Mesenchymal stem cell (in vitro differentiated cells and primary cell): Measurements from ENCODE around the gene TRIP6.

ENCODE experiments used
- DNase-seq: peaks from one replicate; pipeline ENCODE4 v3.0.0-alpha.2; 2013
- H2AFZ ChIP-seq: one replicate; pipeline ENCODE4 v1.6.1; 2013; ENCODE audit warnings: low read depth, mild to moderate bottlenecking, control low read depth, inconsistent platforms, low read length, moderate library complexity
- H2AK5ac ChIP-seq: 2 replicates; pipeline ENCODE4 v1.6.1; 2013; ENCODE audit warnings: low read length, moderate library complexity, mild to moderate bottlenecking, inconsistent platforms; ENCODE audit not compliant: severe bottlenecking
- H2BK120ac ChIP-seq: one replicate; pipeline ENCODE4 v1.6.1; 2013; ENCODE audit warnings: low read depth, mild to moderate bottlenecking, inconsistent platforms, low read length, moderate library complexity
- H2BK12ac ChIP-seq, 2 experiments: one replicate each; pipeline ENCODE4 v1.6.1; 2013; ENCODE audit warnings: inconsistent platforms in 2 of 2, low read length in 2 of 2, mild to moderate bottlenecking in 2 of 2, moderate library complexity in 2 of 2, control low read depth in 1 of 2
- H2BK15ac ChIP-seq: one replicate; pipeline ENCODE4 v1.6.1; 2013; ENCODE audit warnings: mild to moderate bottlenecking, low read depth, inconsistent platforms; ENCODE audit not compliant: poor library complexity, severe bottlenecking
- H2BK5ac ChIP-seq: 2 replicates; pipeline ENCODE4 v1.6.1; 2013; ENCODE audit warnings: low read depth, mild to moderate bottlenecking, low read length, control low read depth, inconsistent platforms; ENCODE audit not compliant: poor library complexity, severe bottlenecking
- H3K14ac ChIP-seq, 2 experiments: one replicate each; pipeline ENCODE4 v1.6.1; 2013; ENCODE audit warnings: inconsistent platforms in 2 of 2, low read length in 2 of 2, control low read depth in 1 of 2, mild to moderate bottlenecking in 1 of 2, moderate library complexity in 1 of 2
- H3K18ac ChIP-seq, 2 experiments: one replicate each; pipeline ENCODE4 v1.6.1; 2013; ENCODE audit warnings: inconsistent platforms in 2 of 2, low read length in 2 of 2, control low read depth in 1 of 2, low read depth in 1 of 2, mild to moderate bottlenecking in 1 of 2
- H3K23ac ChIP-seq, 2 experiments: one replicate each; pipeline ENCODE4 v1.6.1; 2013; ENCODE audit warnings: inconsistent platforms in 2 of 2, low read length in 2 of 2, mild to moderate bottlenecking in 2 of 2, moderate library complexity in 2 of 2, control low read depth in 1 of 2
- H3K27ac ChIP-seq: 2 replicates; pipeline ENCODE4 v1.5.1; 2013; ENCODE audit warnings: mild to moderate bottlenecking, moderate library complexity, low read length, control low read depth, inconsistent platforms; ENCODE audit not compliant: poor library complexity, severe bottlenecking
- H3K27me3 ChIP-seq, 2 experiments: 2 replicates each; pipeline versions ENCODE4 v1.6.1 to v1.7.0; 2013; ENCODE audit warnings: low read length in 2 of 2, mild to moderate bottlenecking in 2 of 2, moderate library complexity in 2 of 2, control low read depth in 1 of 2, inconsistent platforms in 1 of 2; ENCODE audit not compliant: control insufficient read depth in 1 of 2, insufficient read depth in 1 of 2
- H3K36me3 ChIP-seq, 2 experiments: 2 replicates each; pipeline versions ENCODE4 v1.6.1 to v1.7.0; 2013; ENCODE audit warnings: low read length in 2 of 2, control low read depth in 1 of 2, inconsistent platforms in 1 of 2, low read depth in 1 of 2, mild to moderate bottlenecking in 1 of 2; ENCODE audit not compliant: insufficient read depth in 2 of 2, control insufficient read depth in 1 of 2
- H3K4ac ChIP-seq, 2 experiments: one replicate each; pipeline ENCODE4 v1.6.1; 2013; ENCODE audit warnings: inconsistent platforms in 2 of 2, low read length in 2 of 2, mild to moderate bottlenecking in 2 of 2, moderate library complexity in 2 of 2, control low read depth in 1 of 2, low read depth in 1 of 2
- H3K4me1 ChIP-seq: 2 replicates; pipeline ENCODE4 v1.6.1; 2013; ENCODE audit warnings: low read depth, low read length, control low read depth; ENCODE audit not compliant: control insufficient read depth, insufficient read depth
- H3K4me2 ChIP-seq: 2 replicates; pipeline ENCODE4 v1.6.1; 2013; ENCODE audit warnings: low read length, mild to moderate bottlenecking, inconsistent platforms; ENCODE audit not compliant: poor library complexity, severe bottlenecking
- H3K4me3 ChIP-seq, 2 experiments: 2 replicates each; pipeline versions ENCODE4 v1.5.1 to v1.7.0; 2013; ENCODE audit warnings: low read length in 2 of 2, mild to moderate bottlenecking in 2 of 2, control low read depth in 1 of 2, low read depth in 1 of 2; ENCODE audit not compliant: insufficient read depth in 1 of 2
- H3K79me1 ChIP-seq: replicated peaks from 2 replicates; pipeline ENCODE4 v1.6.1; 2013; ENCODE audit warnings: mild to moderate bottlenecking, control low read depth, low read length, inconsistent platforms; ENCODE audit not compliant: poor library complexity, severe bottlenecking
- H3K9ac ChIP-seq: 2 replicates; pipeline ENCODE4 v1.7.0; 2013; ENCODE audit warnings: mild to moderate bottlenecking, low read length, moderate library complexity
- H3K9me3 ChIP-seq: 2 replicates; pipeline ENCODE4 v1.7.0; 2013; ENCODE audit warnings: mild to moderate bottlenecking, low read length; ENCODE audit not compliant: control insufficient read depth
- H4K8ac ChIP-seq: one replicate; pipeline ENCODE4 v1.6.1; 2013; ENCODE audit warnings: inconsistent platforms, mild to moderate bottlenecking, low read length, moderate library complexity
- H4K91ac ChIP-seq: one replicate; pipeline ENCODE4 v1.6.1; 2013; ENCODE audit warnings: mild to moderate bottlenecking, low read length, inconsistent platforms
- WGBS: methylation state at CpG from one replicate; pipeline ENCODE4 v1.1.7; 2013; ENCODE audit warnings: mixed read lengths; 5-methylcytosine and 5-hydroxymethylcytosine counted together

TRIP6 gene

GRCh38 chr7:100827330-100828226 lies 39.6 kb upstream of the TRIP6 start, which contains the start of gene EPHB4:
TSS of gene EPHB4 (minus strand) at chr7:100827523. CDS start at chr7:100827030, 493 bp downstream.
- Histone ChIP-seq H3K9ac (peak within 1 kb of the TSS; percentile 81), H4K91ac (peak within 1 kb of the TSS; percentile 82), H3K23ac (peak within 1 kb of the TSS in 1 of 2 experiments; percentile 63), H3K36me3 (peaks cover 7 to 26% of the 10 kb centered on the region in 2 experiments), H2AK5ac (no peak within 1 kb of the TSS), H3K4me1 (peaks cover 22% of the 10 kb centered on the region), H3K18ac (peak within 1 kb of the TSS; percentile 59 to 67), H3K27me3 (peaks cover 0 to 5% of the 10 kb centered on the region in 2 experiments), H3K14ac (peak within 1 kb of the TSS; percentile 47 to 92), H2BK120ac (peak within 1 kb of the TSS; percentile 78), H3K9me3 (no peaks in the 10 kb centered on the region), H3K27ac (peak within 1 kb of the TSS; percentile 19), H2BK12ac (no peak within 1 kb of the TSS), H2BK15ac (peak within 1 kb of the TSS; percentile 89), H2BK5ac (no peak within 1 kb of the TSS), H4K8ac (peak within 1 kb of the TSS; percentile 97), H3K4me2 (peak within 1 kb of the TSS; percentile 92), H3K4ac (peak within 1 kb of the TSS; percentile 59 to 88), H2AFZ (peak within 1 kb of the TSS; percentile 62), H3K4me3 (peak within 1 kb of the TSS; percentile 85 to 86), H3K79me1 (peaks cover 22% of the 10 kb centered on the region)
- WGBS: 1% methylated on average over 67 of the region's 80 CpGs
- peak; percentile 91 for DNase-seq

- H2BK5ac ChIP-seq: no peak overlapping the region
- no peak overlapping the region for H4K91ac ChIP-seq
- H2BK120ac ChIP-seq: peak overlapping the region; percentile 54
- H2AK5ac ChIP-seq: peak overlapping the region; percentile 53
- no peak overlapping the region for H2AFZ ChIP-seq
- no peaks in the 10 kb centered on the region for H3K9me3 ChIP-seq
- WGBS: 52% methylated on average over 20 of the region's 20 CpGs
- H3K36me3 ChIP-seq: peaks cover 0 to 9% of the 10 kb centered on the region in 2 experiments
- H2BK15ac ChIP-seq: no peak overlapping the region
- H3K27me3 ChIP-seq: peaks cover 0 to 5% of the 10 kb centered on the region in 2 experiments
- peaks cover 6% of the 10 kb centered on the region for H3K79me1 ChIP-seq
- H3K18ac ChIP-seq: no peak overlapping the region
- peak overlapping the region; percentile 82 for H4K8ac ChIP-seq
- no peak overlapping the region for H3K4me2 ChIP-seq
- no peak for DNase-seq
- peaks cover 21% of the 10 kb centered on the region for H3K4me1 ChIP-seq
- H2BK12ac ChIP-seq: peak overlapping the region in 1 of 2 experiments; percentile 83
- H3K27ac ChIP-seq: no peak overlapping the region
- no peak overlapping the region for H3K4me3 ChIP-seq
- H3K9ac ChIP-seq: no peak overlapping the region
- no peak overlapping the region for H3K14ac ChIP-seq
- H3K23ac ChIP-seq: no peak overlapping the region
- H3K4ac ChIP-seq: no peak overlapping the region
Measured at GRCh38 chr7:100829150-100829716, 38.0 kb upstream of the TRIP6 start.

- H3K79me1 ChIP-seq: no peaks in the 10 kb centered on the region
- no peaks in the 10 kb centered on the region for H3K9me3 ChIP-seq
- no peak overlapping the region for H3K27ac ChIP-seq
- no peak overlapping the region for H2BK12ac ChIP-seq
- no peak overlapping the region for H2AFZ ChIP-seq
- no peak overlapping the region for H2BK15ac ChIP-seq
- H3K36me3 ChIP-seq: no peaks in the 10 kb centered on the region
- no peak overlapping the region for H3K23ac ChIP-seq
- peaks cover 0 to 5% of the 10 kb centered on the region in 2 experiments for H3K27me3 ChIP-seq
- H3K4ac ChIP-seq: no peak overlapping the region
- no peak overlapping the region for H3K9ac ChIP-seq
- no peak overlapping the region for H2BK5ac ChIP-seq
- H3K14ac ChIP-seq: no peak overlapping the region
- 79% methylated on average over 2 of the region's 4 CpGs for WGBS
- no peak overlapping the region for H3K18ac ChIP-seq
- H3K4me2 ChIP-seq: no peak overlapping the region
- peaks cover 9% of the 10 kb centered on the region for H3K4me1 ChIP-seq
- no peak overlapping the region for H2BK120ac ChIP-seq
- no peak for DNase-seq
- no peak overlapping the region for H4K8ac ChIP-seq
- no peak overlapping the region for H4K91ac ChIP-seq
- no peak overlapping the region for H2AK5ac ChIP-seq
- no peak overlapping the region for H3K4me3 ChIP-seq
Measured at GRCh38 chr7:100830396-100830795, 36.8 kb upstream of the TRIP6 start.

GRCh38 chr7:100832281-100832633 lies 34.9 kb upstream of the TRIP6 start:
- H3K4me2 ChIP-seq: no peak overlapping the region
- no peak overlapping the region for H3K27ac ChIP-seq
- H3K23ac ChIP-seq: no peak overlapping the region
- H2BK120ac ChIP-seq: no peak overlapping the region
- peaks cover 0 to 5% of the 10 kb centered on the region in 2 experiments for H3K27me3 ChIP-seq
- H2AK5ac ChIP-seq: no peak overlapping the region
- no peak for DNase-seq
- no peak overlapping the region for H4K91ac ChIP-seq
- no peaks in the 10 kb centered on the region for H3K36me3 ChIP-seq
- H3K4me3 ChIP-seq: no peak overlapping the region
- H3K9me3 ChIP-seq: no peaks in the 10 kb centered on the region
- H3K14ac ChIP-seq: no peak overlapping the region
- H2AFZ ChIP-seq: no peak overlapping the region
- H3K79me1 ChIP-seq: no peaks in the 10 kb centered on the region
- no peak overlapping the region for H3K18ac ChIP-seq
- WGBS: 80% methylated on average over 1 of the region's 5 CpGs
- H3K4me1 ChIP-seq: peaks cover 18% of the 10 kb centered on the region
- no peak overlapping the region for H3K9ac ChIP-seq
- no peak overlapping the region for H2BK12ac ChIP-seq
- no peak overlapping the region for H2BK15ac ChIP-seq
- no peak overlapping the region for H3K4ac ChIP-seq
- H4K8ac ChIP-seq: no peak overlapping the region
- no peak overlapping the region for H2BK5ac ChIP-seq
